Measurements from ENCODE around the gene DHX30. TPM values are rescaled to one million over a fixed set of nuclear protein-coding genes. Genes with fewer than 3 reads are reported as not detected.

Gene DHX30
- total and polyA plus RNA-seq, 2 of the 4 experiments (the other 2 are of a cell fraction), result 55.6 to 57.2 TPM

DNA sequence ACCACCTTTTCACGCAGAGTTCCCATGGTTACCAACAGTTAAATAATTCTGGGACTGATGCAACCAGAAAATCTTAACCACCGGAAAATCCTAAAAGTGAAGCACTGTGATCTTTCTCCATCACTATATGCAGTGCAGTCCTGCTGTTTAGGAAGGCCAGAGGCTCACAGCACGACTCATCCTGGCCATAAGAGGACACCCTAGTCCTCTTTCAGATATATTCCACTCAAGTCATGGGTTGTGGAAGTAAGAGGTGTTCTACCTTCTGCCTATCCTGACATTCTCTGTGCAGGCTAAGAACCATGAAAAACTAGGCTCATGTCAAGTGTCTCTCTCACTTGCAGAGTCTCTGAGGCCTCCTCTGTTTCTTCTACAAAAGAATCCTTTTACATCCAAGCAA is 67.2 kb downstream of the DHX30 start:
- no peak overlapping the region for H2AFZ ChIP-seq (replicated peaks; ENCODE audit: low read length, poor library complexity)
- no peaks in the 10 kb centered on the region for H3K27me3 ChIP-seq (ENCODE audit: control insufficient read depth, insufficient read depth, low read length)
- no peak overlapping the region for H4K5ac ChIP-seq (ENCODE audit: low read depth, low read length)
- H2AK5ac ChIP-seq (ENCODE audit: low read depth, low read length), result no peak overlapping the region
- H4K20me1 ChIP-seq (ENCODE audit: insufficient read depth, low read length), result peaks cover 3% of the 10 kb centered on the region; the same call in 1 of the 2 replicates
- H3K36me3 ChIP-seq (ENCODE audit: control insufficient read depth, insufficient read depth, low read length), result peaks cover 77% of the 10 kb centered on the region
- H4K91ac ChIP-seq (ENCODE audit: insufficient read depth, low read depth, low read length), result no peak overlapping the region
- H3K79me1 ChIP-seq (ENCODE audit: low read depth in 1 of 2, low read length in 2 of 2), result peaks cover 45 to 64% of the 10 kb centered on the region in 2 experiments
- intact Hi-C loops (cut with micrococcal nuclease), result loop anchor here (10.0 kb wide), 1 partner anchor 285 kb away; no protein-coding TSS in a partner anchor
- H3K9me1 ChIP-seq (ENCODE audit: insufficient read depth, low read length), result no peaks in the 10 kb centered on the region; the same call in 1 of the 2 replicates
- H2AK9ac ChIP-seq (replicated peaks; ENCODE audit: low read depth, low read length, poor library complexity), result no peak overlapping the region
- no peak overlapping the region for H3K18ac ChIP-seq (ENCODE audit: low read depth, low read length)
- H3K23ac ChIP-seq (ENCODE audit: low read depth, low read length), result no peak overlapping the region
- no peak overlapping the region for H3K4ac ChIP-seq (ENCODE audit: low read depth, low read length)
- H4K8ac ChIP-seq (ENCODE audit: low read depth in 2 of 2, low read length in 2 of 2), result no peak overlapping the region
- H3K4me1 ChIP-seq (ENCODE audit: control insufficient read depth, insufficient read depth, low read length), result no peaks in the 10 kb centered on the region
- CTCF ChIA-PET, result no interaction called here
- BruUV-seq (replicated peaks), result no TSS peak
- dilution Hi-C loops (cut with HindIII; ENCODE audit: low sequenced_read_pairs, unreplicated experiment), result no loop called here
- H2BK20ac ChIP-seq (ENCODE audit: low read depth, low read length), result no peak overlapping the region
- TF ChIP-seq RCOR1 (IDR thresholded peaks at IDR 0.05; ENCODE audit: insufficient replicate concordance, low read length) (no peak), RAD21 (IDR thresholded peaks at IDR 0.05; ENCODE audit: low read length) (no peak), BHLHE40 (IDR thresholded peaks at IDR 0.05; ENCODE audit: low read depth, low read length) (no peak), POLR2A (IDR thresholded peaks at IDR 0.05; ENCODE audit: low read depth, low read length) (no peak), CEBPB (IDR thresholded peaks at IDR 0.05; ENCODE audit: low read depth, low read length) (no peak), FOS (IDR thresholded peaks at IDR 0.05; ENCODE audit: low read depth, low read length) (no peak), SMC3 (IDR thresholded peaks at IDR 0.05; ENCODE audit: low read depth, low read length) (no peak), RFX5 (IDR thresholded peaks at IDR 0.05; ENCODE audit: low read depth, low read length) (no peak), CHD1 (IDR thresholded peaks at IDR 0.05; ENCODE audit: low read depth, low read length) (no peak), MAFK (IDR thresholded peaks at IDR 0.05; ENCODE audit: low read depth, low read length) (no peak)
- TF ChIP-seq, protein P1, sequence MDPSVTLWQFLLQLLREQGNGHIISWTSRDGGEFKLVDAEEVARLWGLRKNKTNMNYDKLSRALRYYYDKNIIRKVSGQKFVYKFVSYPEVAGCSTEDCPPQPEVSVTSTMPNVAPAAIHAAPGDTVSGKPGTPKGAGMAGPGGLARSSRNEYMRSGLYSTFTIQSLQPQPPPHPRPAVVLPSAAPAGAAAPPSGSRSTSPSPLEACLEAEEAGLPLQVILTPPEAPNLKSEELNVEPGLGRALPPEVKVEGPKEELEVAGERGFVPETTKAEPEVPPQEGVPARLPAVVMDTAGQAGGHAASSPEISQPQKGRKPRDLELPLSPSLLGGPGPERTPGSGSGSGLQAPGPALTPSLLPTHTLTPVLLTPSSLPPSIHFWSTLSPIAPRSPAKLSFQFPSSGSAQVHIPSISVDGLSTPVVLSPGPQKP (IDR thresholded peaks at IDR 0.05; ENCODE audit: borderline replicate concordance, low read depth, low read length), result no peak
- TF ChIP-seq, protein P2, sequence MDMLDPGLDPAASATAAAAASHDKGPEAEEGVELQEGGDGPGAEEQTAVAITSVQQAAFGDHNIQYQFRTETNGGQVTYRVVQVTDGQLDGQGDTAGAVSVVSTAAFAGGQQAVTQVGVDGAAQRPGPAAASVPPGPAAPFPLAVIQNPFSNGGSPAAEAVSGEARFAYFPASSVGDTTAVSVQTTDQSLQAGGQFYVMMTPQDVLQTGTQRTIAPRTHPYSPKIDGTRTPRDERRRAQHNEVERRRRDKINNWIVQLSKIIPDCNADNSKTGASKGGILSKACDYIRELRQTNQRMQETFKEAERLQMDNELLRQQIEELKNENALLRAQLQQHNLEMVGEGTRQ (IDR thresholded peaks at IDR 0.05; ENCODE audit: low read depth, low read length), result no peak
- ATAC-seq (ENCODE audit: low read depth), result peak; percentile 65
- WGBS, 2 experiments (ENCODE audit: extremely low coverage in 2 of 2, insufficient read length in 1 of 2), result no CpG with 5 or more reads among the region's 3 CpGs
- no peaks in the 10 kb centered on the region for H3K9me3 ChIP-seq (ENCODE audit: control insufficient read depth, insufficient read depth, low read length)
- H2BK5ac ChIP-seq (ENCODE audit: low read depth, low read length, poor library complexity, severe bottlenecking), result no peak overlapping the region
- H2BK15ac ChIP-seq (ENCODE audit: low read depth, low read length), result no peak overlapping the region
- in situ Hi-C loops (cut with MboI; ENCODE audit: low sequenced_read_pairs), result no loop called here
- no peak overlapping the region for H3K27ac ChIP-seq (ENCODE audit: insufficient read depth, low read length)
- no peak overlapping the region for H2BK120ac ChIP-seq (ENCODE audit: low read depth, low read length)
- H3K4me3 ChIP-seq (ENCODE audit: insufficient read depth, low read depth, low read length), result no peak overlapping the region
- H3K4me2 ChIP-seq (ENCODE audit: low read depth, low read length), result no peak overlapping the region
- no peak overlapping the region for H3K9ac ChIP-seq (ENCODE audit: low read depth, low read length)
- H3K14ac ChIP-seq (replicated peaks; ENCODE audit: low read depth, low read length), result no peak overlapping the region
- H3K56ac ChIP-seq (ENCODE audit: extremely low read depth, insufficient read depth, low read length), result no peak overlapping the region
- POLR2A ChIA-PET (ENCODE audit: unreplicated experiment), result no interaction called here
- DNase-seq, result peak; percentile 44

Measured in IMR-90 (cell line).